ENCODE measurements around the gene KMT2B. TPM values are rescaled to one million over a fixed set of nuclear protein-coding genes. Genes with fewer than 3 reads are reported as not detected.

KMT2B gene
- total and polyA plus RNA-seq, 4 donors = 21.7 to 41.0 (median 27.5) TPM

DNA sequence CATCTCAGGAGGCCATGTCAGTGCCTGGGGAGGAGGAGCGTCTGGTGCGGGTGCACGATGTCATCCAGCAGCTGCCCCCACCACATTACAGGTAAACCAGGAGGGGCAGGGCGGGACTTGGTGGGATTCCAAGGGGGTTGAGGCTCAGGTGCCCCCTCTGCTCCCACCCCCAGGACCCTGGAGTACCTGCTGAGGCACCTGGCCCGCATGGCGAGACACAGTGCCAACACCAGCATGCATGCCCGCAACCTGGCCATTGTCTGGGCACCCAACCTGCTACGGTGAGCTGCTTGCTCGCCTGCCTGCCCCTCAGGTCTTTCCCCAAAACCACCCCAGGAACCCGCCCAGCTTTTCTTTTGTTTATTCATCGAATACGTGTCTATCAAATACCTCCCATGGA is 64.8 kb downstream of the KMT2B start:
- Histone ChIP-seq H3K4me3 (no peak overlapping the region), H3K9ac (ENCODE audit: insufficient read depth in 1 of 2, low read length in 2 of 2) (no peak overlapping the region), H3K27me3 (ENCODE audit: control insufficient read depth in 3 of 3, insufficient read depth in 3 of 3, low read length in 2 of 3) (no peaks in the 10 kb centered on the region), H3K9me3 (ENCODE audit: control insufficient read depth in 4 of 4, insufficient read depth in 3 of 4, low read length in 3 of 4) (no peaks in the 10 kb centered on the region), H3K4me1 (ENCODE audit: control insufficient read depth in 5 of 5, insufficient read depth in 5 of 5, low read length in 5 of 5) (no peaks in the 10 kb centered on the region), H3K36me3 (ENCODE audit: control insufficient read depth in 4 of 4, insufficient read depth in 4 of 4, low read length in 4 of 4) (peaks cover 0 to 44% (median 28%) of the 10 kb centered on the region in 4 donors), H3K27ac (ENCODE audit: low read depth in 1 of 2, low read length in 1 of 2) (no peak overlapping the region)
- WGBS, 2 donors = 95 to 96% methylated on average over 12 of the region's 12 CpGs
- ATAC-seq (ENCODE audit: insufficient read depth, low FRiP score) (no peak), DNase-seq (no peak)
- TF ChIP-seq, protein P1, sequence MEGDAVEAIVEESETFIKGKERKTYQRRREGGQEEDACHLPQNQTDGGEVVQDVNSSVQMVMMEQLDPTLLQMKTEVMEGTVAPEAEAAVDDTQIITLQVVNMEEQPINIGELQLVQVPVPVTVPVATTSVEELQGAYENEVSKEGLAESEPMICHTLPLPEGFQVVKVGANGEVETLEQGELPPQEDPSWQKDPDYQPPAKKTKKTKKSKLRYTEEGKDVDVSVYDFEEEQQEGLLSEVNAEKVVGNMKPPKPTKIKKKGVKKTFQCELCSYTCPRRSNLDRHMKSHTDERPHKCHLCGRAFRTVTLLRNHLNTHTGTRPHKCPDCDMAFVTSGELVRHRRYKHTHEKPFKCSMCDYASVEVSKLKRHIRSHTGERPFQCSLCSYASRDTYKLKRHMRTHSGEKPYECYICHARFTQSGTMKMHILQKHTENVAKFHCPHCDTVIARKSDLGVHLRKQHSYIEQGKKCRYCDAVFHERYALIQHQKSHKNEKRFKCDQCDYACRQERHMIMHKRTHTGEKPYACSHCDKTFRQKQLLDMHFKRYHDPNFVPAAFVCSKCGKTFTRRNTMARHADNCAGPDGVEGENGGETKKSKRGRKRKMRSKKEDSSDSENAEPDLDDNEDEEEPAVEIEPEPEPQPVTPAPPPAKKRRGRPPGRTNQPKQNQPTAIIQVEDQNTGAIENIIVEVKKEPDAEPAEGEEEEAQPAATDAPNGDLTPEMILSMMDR (IDR thresholded peaks at IDR 0.05; ENCODE audit: control extremely low read depth, extremely low read depth) = no peak

DNA sequence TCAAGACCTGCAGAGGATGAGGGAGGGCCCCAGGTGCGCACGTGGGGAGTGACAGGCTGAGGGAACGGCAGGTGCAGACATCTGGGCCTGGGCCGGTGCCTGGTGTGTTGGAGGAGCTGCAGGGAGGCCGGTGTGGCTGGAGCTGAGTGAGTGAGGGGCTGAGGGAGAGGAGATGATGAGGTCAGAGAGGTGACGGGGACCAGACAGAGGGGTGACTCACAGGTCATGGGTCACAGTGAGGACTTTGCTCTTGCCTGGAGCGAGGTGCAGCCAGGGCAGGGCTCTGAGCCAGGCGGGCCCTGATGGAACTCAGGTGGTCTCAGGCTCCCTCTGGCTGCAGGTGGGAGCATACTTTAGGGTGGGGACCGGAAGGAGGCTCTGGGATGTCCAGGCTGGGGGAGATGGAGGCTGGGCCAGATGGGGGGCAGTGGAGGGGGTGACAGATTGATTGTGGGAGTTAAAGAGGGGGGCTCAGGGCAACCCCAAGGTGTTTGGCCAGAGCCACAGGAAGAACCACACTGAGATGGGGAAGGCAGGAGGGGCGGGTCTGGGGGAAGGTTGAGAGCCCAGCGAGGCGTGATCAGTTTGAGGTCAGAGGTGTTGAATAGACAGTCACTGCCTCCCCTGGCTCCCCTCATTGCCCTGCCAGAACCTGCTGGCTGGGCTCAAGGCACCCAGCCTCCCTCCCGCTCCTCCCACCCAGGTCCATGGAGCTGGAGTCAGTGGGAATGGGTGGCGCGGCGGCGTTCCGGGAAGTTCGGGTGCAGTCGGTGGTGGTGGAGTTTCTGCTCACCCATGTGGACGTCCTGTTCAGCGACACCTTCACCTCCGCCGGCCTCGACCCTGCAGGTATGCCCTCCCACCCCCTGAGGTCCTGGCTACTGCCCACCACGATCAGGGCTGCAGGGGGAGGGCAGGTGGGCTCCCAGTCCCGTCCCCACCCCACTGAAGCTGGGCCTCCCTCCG is 65.9 kb downstream of the KMT2B start:
- ATAC-seq (ENCODE audit: insufficient read depth, low FRiP score) (no peak), DNase-seq (no peak)
- Histone ChIP-seq H3K4me1 (ENCODE audit: control insufficient read depth in 5 of 5, insufficient read depth in 5 of 5, low read length in 5 of 5) (no peaks in the 10 kb centered on the region), H3K9me3 (ENCODE audit: control insufficient read depth in 4 of 4, insufficient read depth in 3 of 4, low read length in 3 of 4) (no peaks in the 10 kb centered on the region), H3K36me3 (ENCODE audit: control insufficient read depth in 4 of 4, insufficient read depth in 4 of 4, low read length in 4 of 4) (peaks cover 0 to 36% (median 26%) of the 10 kb centered on the region in 4 donors), H3K27ac (ENCODE audit: low read depth in 1 of 2, low read length in 1 of 2) (no peak overlapping the region), H3K9ac (ENCODE audit: insufficient read depth in 1 of 2, low read length in 2 of 2) (no peak overlapping the region), H3K4me3 (no peak overlapping the region), H3K27me3 (ENCODE audit: control insufficient read depth in 3 of 3, insufficient read depth in 3 of 3, low read length in 2 of 3) (no peaks in the 10 kb centered on the region)
- WGBS, 2 donors = 91% methylated on average over 26 to 28 of the region's 28 CpGs
- TF ChIP-seq, protein P1 (IDR thresholded peaks at IDR 0.05; ENCODE audit: control extremely low read depth, extremely low read depth) = no peak

DNA sequence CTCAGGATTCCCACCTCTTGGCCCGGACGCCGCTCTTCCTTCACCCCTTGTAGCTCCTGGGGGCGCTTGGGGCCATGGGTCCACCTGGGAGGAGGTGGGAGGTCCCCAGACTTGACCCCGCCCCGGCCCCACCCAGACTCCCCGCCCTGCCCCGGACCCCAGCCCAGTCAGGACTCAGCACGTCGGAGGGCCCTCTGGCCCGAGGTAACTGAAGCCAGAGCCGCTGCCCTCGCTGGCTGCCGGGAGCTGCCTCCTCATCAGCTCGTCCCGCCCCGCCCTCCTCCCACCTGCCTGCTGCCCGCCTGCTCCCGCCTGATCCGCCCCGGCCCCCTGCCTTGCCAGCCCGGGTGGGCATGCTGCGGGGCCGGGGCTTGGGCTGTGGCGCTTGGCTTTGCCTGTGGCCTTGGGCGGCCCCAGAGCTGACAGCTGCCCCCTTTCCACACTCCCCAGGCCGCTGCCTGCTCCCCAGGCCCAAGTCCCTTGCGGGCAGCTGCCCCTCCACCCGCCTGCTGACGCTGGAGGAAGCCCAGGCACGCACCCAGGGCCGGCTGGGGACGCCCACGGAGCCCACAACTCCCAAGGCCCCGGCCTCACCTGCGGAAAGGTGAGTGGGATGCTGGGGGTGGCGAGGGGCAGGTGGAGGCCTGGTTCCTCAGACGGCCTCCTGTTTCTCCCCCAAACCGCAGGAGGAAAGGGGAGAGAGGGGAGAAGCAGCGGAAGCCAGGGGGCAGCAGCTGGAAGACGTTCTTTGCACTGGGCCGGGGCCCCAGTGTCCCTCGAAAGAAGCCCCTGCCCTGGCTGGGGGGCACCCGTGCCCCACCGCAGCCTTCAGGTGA is 66.9 kb downstream of the KMT2B start:
- TF ChIP-seq, protein P1 (IDR thresholded peaks at IDR 0.05; ENCODE audit: control extremely low read depth, extremely low read depth) = no peak
- H3K4me1 ChIP-seq (ENCODE audit: control insufficient read depth in 5 of 5, insufficient read depth in 5 of 5, low read length in 5 of 5) = no peaks in the 10 kb centered on the region
- no peak overlapping the region for H3K27ac ChIP-seq (ENCODE audit: low read depth in 1 of 2, low read length in 1 of 2)
- H3K4me3 ChIP-seq = no peak overlapping the region
- H3K9me3 ChIP-seq (ENCODE audit: control insufficient read depth in 4 of 4, insufficient read depth in 3 of 4, low read length in 3 of 4) = no peaks in the 10 kb centered on the region
- 88 to 90% methylated on average over 30 to 45 of the region's 45 CpGs for WGBS, 2 donors
- ATAC-seq (ENCODE audit: insufficient read depth, low FRiP score) (no peak), DNase-seq (no peak)
- H3K27me3 ChIP-seq (ENCODE audit: control insufficient read depth in 3 of 3, insufficient read depth in 3 of 3, low read length in 2 of 3) = no peaks in the 10 kb centered on the region
- peaks cover 0 to 33% (median 25%) of the 10 kb centered on the region in 4 donors for H3K36me3 ChIP-seq (ENCODE audit: control insufficient read depth in 4 of 4, insufficient read depth in 4 of 4, low read length in 4 of 4)
- H3K9ac ChIP-seq (ENCODE audit: insufficient read depth in 1 of 2, low read length in 2 of 2) = no peak overlapping the region
